GM12891 (cell line): ENCODE results near the gene DDC.

Experiments
- PAX5 ChIP-seq: IDR thresholded peaks from 2 replicates; pipeline ENCODE4 v1.6.1; 2011; ENCODE audit warnings: low read length, moderate library complexity, mild to moderate bottlenecking; ENCODE audit not compliant: insufficient read depth, severe bottlenecking
- POLR2A ChIP-seq: IDR thresholded peaks from 2 replicates; pipeline ENCODE4 v1.6.1; 2011; ENCODE audit warnings: low read depth, low read length, control low read depth
- POLR2AphosphoS5 ChIP-seq: IDR thresholded peaks from 2 replicates; pipeline ENCODE4 v1.6.1; 2011; ENCODE audit warnings: low read depth, low read length, control low read depth
- SPI1 ChIP-seq: IDR thresholded peaks from 2 replicates; pipeline ENCODE4 v1.6.1; 2011; ENCODE audit warnings: low read depth, low read length, control low read depth
- TAF1 ChIP-seq: IDR thresholded peaks from 2 replicates; pipeline ENCODE4 v1.6.1; 2011; ENCODE audit warnings: low read depth, low read length, control low read depth

DNA sequence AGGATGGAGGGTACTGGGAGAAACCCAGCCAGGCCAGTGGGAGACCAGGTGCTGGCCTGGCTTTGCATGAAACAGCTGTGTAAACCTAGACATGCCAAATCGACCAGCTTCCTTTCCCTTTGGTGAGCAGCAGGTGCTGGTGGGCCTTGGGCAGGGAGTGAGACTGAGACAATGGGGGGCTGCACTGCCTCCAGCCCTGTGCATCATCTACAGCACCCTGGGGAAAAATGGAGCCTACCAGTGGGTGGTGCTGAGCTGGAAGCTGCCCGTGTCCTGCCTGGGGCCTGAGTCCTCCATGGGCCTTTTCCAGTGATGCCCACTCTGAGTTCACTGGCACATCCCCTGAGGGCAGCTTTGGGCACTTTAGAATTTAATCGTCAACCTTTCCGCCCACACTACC is 19.2 kb upstream of the DDC start:
- TF ChIP-seq POLR2A (no peak), SPI1 (no peak), POLR2AphosphoS5 (no peak), TAF1 (no peak), PAX5 (no peak)
